HG03039 (cell line): ENCODE data around the gene MORN3.
"Not testable (repeated sequence)": the region's sequence is repeated elsewhere in the genome, so short reads cannot be mapped to it uniquely, and the experiment has no call there.

Experiments used
- ATAC-seq: cut with Tn5 transposase; IDR thresholded peaks from one replicate; pipeline ENCODE4 v1.9.1; 2021; ENCODE audit warnings: mild to moderate bottlenecking, moderate library complexity; ENCODE audit not compliant: unreplicated experiment

Gene MORN3

DNA sequence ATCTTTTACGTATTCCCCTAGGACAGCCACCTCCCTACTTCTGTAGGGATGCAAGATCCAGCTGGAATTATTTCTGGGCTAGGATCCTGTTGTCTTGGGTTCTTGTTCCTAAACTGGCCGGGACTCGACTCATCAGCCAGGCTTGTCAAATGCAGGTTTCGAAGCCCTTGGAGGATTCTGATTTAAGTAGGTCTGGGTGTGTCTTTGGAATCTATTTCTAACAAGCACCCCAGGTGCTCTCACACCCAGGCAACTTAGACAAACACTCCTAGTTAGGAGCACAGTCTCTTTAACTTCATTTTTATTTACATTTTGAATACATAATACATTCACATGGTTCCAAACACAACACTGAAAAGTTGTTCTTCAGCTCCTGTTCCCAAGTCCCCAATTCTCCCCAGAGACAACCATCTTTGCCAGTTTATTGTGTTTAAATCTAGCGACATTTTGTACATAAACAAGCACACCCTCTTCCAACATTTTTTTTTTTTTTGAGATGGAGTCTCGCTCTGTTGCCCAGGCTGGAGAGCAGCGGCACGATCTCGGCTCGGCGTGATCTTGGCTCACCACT lies 20.9 kb downstream of the MORN3 start:
- no peak for ATAC-seq

DNA sequence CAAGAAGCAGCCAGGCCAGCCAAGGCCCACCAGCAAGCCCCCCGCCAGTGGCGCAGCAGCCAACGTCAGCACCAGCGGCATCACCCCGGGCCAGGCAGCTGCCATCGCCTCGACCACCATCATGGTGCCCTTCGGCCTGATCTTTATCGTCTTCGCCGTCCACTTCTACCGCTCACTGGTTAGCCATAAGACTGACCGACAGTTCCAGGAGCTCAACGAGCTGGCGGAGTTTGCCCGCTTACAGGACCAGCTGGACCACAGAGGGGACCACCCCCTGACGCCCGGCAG lies 28.2 kb downstream of the MORN3 start:
- no peak for ATAC-seq

DNA sequence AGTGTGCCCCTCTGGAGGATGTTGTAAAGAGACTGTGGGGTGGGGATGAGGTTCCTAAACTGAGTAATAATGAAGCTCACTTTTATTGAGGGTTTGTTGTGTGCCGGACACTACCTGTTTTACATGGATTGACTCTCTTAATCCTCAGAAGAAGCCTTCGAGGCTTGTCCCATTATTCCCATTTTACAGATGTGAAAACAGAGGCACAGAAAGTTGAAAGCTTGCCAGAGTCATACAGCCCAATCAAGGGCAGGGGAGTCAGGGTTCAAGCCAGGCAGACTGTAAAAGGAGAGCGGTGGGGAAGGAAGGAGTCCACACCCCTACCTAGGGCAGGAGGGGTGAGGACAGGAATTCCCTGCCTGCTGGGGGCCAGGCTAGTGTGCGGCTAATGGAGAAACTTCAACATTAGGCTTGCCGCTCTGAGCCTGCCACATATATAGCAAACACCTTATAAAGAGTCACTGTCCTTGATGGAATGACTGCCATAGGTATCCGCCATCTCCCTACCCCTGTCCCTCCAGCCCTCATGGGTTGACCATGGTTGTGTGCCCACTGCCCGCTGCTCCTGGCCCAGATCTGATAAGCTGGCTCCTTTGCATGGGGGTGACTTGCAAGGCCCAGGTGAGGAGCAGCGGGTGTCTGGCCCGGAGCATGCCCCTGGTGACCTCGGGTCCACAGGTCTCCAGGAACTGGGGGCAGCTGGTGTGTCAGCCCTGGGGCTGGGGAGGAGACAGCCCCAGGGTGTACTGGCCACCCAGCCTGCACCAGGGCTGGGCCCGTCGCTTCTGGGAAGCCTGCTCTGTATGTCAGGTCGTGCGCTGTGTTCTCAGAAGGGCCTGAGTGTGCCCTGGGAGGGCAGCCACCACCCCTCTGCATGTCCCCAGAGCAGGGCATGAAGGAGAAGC lies 30.9 kb downstream of the MORN3 start:
- ATAC-seq: no peak

DNA sequence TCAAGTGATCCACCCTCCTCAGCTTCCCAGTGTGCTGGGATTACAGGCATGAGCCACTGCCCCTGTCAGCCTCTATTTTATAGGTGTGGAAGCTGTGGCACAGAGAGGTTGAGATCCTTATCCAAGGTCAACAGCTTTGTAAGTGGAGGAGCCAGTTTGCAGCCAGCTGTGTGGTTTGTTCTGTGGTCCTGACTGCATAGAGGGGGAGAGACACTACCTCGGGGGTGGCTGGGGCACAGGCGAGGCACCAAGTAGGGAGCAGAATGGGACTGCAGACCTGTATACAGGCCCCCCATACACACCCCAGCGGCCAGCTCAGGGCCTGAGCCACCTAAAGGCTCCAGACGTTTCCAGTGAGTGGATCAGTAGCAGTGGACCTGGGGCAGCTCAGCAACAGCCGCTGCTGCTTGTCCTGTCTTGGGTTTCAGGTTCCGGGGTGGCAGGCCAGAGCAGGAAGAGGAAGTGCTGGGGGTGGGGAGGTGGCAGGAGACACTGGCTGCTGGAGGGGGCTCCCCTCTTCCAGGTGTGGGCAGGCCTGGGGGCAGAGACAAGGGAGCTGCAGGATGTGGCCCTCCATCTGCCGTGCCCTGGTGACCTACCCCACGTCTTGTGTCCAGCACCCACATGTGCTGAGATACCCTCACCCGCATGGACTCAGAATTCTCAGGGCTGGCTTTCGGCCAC lies 32.1 kb downstream of the MORN3 start:
- no peak for ATAC-seq

DNA sequence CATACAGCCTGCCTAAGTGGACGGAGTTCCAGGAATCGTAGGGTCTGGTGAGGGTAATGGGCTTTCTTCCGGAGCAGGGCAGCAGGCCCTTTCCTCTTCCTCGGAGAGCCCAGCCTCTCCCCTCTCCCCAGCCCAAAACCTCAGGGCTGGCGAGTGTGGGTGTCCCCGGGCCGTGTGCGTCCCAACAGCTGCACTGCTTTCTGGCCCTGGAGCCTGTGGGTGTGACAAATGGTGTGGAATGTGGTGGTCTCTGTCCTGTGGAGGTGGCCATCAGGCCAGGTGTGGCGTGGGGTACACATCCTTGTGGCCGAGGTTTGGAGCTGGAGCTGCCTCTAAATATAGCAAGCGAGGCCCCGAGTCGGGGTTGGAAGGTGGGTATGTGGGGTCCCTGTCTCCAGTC lies 34.6 kb downstream of the MORN3 start:
- no peak for ATAC-seq

DNA sequence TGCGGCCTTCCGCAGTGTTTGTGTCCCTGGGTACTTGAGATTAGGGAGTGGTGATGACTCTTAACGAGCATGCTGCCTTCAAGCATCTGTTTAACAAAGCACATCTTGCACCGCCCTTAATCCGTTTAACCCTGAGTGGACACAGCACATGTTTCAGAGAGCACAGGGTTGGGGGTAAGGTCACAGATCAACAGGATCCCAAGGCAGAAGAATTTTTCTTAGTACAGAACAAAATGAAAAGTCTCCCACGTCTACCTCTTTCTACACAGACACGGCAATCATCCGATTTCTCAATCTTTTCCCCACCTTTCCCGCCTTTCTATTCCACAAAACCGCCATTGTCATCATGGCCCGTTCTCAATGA lies 35.6 kb downstream of the MORN3 start:
- ATAC-seq: not testable (repeated sequence)

DNA sequence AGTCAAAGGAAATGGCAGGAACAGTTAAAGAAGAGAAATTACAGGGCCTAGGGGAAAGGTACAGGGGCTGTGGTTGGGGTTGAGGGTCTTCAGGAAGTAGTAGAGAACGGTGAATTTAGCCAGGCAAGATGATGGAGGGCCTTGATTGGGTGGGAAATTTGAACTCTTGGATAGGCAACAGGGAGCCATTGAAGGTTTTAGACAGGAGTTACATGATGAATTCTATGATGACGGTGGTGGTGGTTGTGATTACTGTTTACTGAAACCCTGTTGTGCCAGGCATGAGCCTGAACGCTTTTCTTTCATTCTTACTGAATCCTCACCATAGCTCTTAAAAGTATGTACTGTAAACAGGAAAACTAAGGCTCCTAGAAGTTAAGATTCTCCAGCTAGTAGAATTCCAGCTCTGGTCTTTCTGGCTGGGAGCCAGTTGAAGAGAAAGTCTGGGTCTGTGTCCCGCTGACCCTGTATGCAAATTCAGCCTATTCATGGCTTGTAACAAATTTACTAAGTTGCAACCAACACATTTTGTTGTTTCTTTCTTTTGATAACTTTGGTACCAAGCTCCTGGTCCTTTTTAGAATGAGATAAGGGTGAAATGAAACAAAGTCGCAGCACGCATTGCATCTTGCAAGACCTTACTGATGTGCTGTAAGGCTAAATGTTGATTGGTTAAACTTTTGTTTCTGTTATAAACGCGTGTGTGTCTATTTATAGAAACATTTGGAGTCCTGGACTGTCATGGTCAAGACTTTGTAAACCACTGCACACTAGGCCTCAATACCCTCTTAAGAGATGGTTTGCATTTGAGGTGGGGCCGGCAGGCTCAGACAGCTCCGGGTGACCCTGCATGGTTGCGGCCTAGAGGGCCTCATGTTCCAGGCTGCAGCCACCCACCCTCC lies 37.1 kb downstream of the MORN3 start:
- ATAC-seq: no peak

DNA sequence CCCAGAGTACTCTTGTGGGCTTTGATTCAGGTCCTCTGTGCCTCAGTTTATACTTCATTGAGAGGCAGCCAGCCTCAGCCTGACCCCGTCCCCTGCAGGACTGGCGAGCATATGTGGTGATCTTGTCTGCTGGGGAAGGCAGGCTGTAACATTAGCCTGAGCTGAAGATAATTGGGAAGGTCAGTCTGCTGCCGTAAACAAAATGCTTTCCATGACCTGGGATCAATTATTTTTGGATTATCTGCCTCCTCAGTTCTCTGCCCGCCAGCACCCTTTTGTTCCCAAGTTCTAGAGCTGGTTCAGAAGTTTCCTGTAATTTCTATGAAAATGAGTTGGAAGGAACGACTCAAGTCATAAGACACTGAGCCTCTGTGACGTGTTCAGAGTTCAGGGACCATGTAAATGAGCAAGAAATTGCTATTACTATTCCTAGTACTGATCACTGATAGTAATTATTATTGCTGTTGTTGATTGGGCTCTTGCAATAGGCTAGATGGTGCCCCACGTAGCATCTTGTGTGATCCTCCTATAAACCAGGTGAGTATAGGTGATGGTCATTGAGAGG lies 38.6 kb downstream of the MORN3 start:
- no peak for ATAC-seq

DNA sequence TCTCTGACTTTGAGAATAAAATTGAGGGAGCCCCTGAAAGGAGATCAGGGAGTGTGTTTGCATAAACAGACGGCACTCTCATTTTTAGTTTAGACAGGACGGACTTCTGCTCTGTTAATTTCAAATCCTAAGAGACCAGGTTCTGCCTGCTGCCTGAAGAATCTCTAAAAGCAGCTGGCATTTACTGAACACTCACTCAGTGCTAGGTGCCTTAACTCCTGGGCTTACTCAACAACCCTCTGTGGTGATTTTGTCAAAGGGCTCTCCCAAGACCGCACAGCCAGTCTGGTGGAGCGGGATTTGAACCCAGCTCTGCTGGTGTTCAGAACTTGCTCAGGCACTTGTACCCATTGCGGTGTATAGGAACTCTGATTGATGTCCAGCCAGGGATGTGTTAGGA lies 40.9 kb downstream of the MORN3 start:
- no peak for ATAC-seq

DNA sequence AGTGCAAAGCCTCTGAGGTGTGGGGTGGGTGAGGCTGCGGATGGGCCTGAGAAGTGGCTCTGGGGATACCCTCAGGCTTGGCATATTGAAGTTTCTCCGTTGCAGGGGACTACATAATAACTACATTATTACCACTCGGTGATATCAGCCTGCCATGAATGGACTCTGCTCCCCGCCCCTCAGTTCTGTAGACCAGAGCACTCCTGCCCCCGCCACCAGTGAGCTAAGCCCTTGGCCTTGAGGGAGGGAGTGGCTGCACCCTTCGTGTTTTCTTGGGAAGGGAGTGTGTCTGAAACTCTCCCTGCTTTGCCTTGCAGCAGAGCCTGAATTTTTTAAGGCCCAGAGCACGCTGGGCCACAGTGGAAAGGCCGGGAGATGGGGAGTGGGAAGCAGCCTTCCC lies 41.4 kb downstream of the MORN3 start:
- no peak for ATAC-seq

DNA sequence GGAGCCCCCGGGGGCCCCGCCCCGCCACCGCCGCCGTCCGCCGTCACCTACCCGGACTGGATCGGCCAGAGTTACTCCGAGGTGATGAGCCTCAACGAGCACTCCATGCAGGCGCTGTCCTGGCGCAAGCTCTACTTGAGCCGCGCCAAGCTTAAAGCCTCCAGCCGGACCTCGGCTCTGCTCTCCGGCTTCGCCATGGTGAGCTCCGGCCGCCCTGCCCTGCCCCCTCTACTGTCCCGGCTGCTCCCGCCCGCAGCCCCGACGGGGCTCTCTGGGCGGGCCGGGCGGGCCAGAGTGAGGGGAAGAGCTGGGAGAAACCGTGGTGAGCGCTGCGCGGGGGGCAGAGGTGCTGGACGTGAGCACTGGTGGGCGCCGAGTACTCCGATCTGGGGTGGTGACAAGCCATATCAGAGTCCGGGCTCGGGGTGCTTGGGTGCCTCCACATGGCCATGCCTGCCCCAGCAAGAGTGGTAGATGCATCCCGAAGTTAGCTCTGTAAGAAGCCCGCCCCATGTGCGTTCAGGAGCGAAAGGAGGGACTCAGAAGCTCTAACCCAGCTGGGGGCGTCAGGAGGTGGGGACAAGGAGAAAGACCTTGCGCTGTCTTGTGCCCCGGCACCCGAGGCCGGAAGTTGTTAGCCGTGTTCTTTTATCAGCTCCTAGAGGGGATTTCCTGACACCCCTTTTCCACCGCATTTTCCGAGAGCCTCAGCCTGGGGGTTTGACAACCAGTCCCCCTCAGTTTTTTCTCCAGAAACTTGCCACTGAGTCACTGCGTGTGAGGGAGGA lies 42.4 kb downstream of the MORN3 start:
- peak; percentile 23 for ATAC-seq

DNA sequence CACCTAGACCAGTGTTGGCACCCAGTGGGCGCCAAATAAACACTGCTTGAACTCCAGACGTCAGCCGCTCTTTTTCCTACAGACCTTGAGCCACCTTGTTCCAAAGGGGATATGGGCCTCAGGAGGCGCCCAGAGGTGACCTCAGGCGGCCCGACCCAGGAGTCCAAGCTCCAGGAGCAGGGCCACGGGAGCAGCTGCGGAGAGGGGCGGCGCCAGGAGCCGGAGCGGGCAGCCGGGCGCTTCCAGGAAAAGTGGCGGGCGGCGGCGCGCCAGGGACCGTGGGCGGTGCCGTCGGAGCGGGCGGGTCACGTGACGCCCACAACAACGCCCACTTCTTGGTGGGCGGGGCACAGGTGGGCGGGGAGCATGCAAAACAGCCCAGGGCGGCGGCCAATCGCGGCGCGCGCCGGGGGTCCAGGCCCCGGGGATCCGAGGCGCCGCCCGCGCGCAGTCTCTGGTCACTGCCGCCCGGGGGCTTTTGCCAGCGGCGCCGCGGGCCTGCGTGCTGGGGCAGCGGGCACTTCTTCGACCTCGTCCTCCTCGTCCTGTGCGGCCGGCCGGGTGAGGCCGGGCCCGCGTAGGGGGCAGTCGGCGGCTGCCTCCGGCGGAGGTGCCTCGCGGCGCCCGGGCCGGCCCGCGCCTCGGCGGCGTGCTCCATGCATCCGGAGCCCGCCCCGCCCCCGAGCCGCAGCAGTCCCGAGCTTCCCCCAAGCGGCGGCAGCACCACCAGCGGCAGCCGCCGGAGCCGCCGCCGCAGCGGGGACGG lies 43.2 kb downstream of the MORN3 start, which contains the start of gene ORAI1:
Gene ORAI1 (plus strand): TSS at position 444 of the 766 bp plus-strand sequence.
- peak; percentile 69 for ATAC-seq

DNA sequence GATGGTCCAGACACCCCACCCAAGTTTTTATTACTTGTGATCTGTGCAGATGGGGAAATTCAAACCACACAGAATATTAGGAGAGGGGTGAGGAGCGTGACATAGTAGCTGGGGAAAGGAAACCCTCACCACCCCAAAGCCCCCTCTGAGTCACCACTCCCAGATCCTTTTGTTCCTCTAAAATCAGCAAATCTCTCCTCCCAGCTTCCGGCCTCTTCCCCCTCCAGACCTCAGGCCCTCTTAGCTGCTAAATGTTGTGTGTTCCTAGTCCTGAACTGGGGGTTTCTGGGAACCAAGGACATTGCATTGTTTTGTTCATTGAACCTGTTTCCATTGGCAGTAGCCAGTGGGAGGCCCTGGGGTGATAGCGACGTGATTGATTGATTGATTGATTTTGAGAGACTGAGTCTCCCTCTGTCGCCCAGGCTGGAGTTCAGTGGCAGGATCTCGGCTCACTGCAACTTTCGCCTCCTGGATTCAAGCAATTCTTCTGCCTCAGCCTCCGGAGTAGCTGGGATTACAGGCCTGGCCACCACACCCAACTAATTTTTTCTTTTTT lies 49.0 kb downstream of the MORN3 start:
- no peak for ATAC-seq

DNA sequence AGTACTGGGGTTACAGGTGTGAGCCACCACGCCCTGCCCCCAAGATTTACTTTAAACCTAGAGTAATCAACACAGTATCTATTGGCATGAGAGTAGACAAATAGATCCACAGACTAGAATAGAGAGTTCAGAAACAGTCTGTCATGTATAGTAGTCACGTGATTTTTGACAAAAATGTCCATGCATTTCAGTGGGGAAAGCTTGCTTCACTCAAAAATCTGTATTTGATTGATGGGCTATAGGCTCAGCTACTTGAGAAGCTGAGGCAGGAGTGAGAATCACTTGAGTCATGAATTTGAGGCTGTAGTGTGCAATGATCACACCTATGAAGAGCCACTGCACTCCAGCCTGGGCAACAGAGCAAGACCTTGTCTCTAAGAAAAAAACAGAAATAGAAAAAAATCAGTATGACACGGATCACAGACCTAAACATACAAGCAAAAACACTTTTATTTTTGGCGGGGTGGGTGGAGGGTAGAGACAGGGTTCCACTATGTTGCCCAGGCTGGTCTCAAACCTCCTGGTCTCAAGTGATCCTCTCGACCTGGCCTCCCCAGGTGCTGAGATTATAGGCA lies 50.7 kb downstream of the MORN3 start:
- ATAC-seq: no peak

DNA sequence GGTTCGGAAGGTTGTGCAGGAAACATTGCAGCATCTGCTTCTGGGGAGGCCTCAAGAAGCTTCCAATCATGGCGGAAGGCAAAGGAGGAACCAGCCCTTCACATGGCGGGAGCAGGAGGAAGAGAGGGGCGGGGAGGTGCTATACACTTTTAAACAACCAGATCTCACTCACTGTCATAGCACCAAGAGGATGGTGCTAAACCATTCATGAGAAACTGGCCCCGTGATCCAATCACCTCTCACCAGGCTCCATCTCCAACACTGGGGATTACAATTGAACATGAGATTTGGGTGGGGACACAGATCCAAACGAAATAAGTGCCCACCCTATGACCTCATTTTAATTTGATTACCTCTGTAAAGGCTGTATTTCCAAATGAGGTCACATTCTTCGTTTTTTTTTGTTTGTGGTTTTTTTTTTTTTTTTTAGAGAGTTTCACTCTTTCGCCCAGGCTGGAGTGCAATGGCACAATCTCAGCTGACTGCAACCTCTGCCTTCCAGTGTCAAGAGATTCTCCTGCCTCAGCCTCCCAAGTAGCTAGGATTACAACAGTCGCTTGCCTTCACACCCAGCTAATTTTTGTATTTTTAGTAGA lies 54.5 kb downstream of the MORN3 start:
- no peak for ATAC-seq

DNA sequence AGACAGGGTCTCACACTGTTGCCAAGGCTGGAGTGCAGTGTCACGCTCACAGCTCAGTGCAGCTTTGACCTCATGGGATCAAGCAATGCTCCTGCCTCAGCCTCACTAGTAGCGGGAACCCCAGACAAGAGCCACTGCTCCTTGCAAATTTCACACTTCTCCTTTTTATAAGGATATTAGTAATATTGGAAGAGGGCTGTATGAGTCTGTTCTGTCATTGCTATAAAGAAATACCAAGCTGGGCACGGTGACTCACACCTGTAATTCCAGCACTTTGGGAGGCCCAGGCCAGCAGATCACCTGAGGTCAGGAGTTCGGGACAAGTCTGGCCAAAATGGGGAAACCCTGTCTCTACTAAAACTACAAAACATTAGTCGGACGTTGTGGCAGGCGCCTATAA lies 56.0 kb downstream of the MORN3 start:
- ATAC-seq: no peak

DNA sequence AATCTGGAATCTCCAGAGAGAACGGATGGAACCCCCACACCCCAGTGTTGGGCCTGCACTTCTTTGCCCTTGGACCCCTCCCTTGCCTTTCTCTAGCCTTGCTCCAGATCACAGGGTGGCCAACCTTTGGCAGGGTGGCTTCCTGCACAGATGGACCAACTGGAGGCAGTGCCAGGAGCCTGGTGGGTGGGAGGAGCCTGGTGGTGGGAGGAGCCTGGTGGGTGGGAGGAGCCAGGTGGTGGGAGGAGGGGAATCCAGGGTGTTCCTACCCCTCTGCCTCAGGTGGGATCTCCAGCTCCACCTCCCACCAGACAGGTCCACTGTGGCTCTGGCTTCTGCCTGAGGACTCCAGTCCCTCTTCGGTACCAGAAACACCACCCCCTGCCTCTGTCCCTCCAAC lies 58.1 kb downstream of the MORN3 start:
- no peak for ATAC-seq
